ENCODE data around the gene DOK4.

DOK4 gene

DNA sequence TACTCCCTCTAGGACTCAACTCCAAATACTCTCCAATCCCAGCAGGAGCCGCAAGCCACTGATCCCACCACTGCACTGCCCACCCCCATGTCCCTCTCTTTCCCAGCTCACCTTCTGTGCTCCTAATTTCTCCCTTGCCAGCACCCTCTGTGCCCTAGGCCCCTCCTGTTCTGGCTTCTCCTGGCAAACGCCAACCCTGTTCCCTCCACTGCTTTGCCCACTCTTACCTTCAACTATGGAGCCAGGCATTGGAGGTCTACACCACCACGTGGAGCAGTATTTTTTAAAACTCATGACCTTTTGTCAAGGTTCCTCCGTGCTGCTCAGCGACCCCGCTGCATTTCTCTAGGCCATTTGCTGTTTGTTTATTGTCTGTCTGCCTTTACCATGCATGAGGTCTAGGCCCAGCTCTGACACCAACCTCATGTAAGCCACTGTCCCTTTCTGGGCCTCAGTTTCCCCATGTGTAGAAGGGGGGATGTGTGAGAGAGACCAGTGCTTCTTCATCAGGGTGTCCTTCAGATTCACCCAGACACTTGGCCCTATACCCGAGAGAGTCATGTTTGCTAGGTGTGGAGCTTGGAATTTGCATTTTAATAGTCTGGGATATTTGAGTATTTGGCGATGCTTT, 45.5 kb upstream of the DOK4 start:
- DNase-seq (ENCODE audit: extremely low read depth, low read depth), result no peak
- TF ChIP-seq, protein P1, sequence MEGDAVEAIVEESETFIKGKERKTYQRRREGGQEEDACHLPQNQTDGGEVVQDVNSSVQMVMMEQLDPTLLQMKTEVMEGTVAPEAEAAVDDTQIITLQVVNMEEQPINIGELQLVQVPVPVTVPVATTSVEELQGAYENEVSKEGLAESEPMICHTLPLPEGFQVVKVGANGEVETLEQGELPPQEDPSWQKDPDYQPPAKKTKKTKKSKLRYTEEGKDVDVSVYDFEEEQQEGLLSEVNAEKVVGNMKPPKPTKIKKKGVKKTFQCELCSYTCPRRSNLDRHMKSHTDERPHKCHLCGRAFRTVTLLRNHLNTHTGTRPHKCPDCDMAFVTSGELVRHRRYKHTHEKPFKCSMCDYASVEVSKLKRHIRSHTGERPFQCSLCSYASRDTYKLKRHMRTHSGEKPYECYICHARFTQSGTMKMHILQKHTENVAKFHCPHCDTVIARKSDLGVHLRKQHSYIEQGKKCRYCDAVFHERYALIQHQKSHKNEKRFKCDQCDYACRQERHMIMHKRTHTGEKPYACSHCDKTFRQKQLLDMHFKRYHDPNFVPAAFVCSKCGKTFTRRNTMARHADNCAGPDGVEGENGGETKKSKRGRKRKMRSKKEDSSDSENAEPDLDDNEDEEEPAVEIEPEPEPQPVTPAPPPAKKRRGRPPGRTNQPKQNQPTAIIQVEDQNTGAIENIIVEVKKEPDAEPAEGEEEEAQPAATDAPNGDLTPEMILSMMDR (IDR thresholded peaks at IDR 0.05; ENCODE audit: low read depth, low read length), result no peak

DNA sequence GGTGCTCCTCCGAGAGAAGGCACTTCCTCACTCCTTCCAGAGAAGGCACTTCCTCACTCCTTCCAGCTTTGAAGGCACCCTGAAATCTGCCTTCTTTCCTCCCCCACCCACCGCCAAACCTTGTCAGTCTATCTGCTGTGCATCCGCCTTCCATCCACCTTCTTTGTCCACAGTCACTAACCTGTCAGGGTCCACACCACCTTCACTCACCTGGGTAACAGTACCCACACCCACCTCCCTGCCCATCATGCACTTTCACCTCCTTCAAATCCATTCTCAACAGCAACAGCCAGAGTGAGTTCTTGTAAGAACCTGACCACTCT, 44.9 kb upstream of the DOK4 start:
- TF ChIP-seq, protein P1 (IDR thresholded peaks at IDR 0.05; ENCODE audit: low read depth, low read length), result no peak
- no peak for DNase-seq (ENCODE audit: extremely low read depth, low read depth)

DNA sequence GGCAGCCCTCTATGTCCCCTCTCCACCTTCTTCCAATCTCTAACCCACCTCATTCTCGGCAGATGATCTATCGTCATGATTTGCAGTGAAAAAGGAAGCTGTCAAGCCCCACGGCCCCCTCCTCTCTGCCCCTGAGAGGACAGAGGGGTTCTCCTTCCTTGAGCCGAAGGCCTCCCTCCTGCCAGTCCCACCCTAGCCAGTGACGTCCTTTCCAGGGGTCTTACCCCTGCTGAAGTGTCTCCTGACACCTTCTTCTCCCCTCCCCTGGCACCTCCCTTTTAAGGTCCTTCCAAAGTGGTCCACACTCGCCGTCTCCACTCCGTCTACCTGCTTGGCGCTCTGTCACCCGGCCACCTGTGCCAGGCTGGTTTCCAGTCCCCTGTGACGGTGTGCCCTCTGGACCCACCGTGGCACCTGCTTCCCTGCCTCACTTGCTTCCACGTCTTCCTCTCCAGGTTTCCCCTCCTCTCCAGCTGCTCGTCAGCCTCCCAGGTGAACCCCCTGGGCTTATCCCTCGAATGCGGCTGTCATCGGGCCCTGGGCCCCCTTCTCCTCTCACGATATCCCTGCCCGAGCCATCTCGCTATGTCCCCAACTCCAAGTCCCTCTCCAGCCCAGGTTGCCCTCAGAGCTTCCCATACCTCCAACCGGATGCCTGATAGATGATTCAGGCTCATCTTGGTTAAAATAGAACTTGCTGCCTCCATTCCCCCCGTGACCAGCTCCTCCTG, 44.4 kb upstream of the DOK4 start:
- TF ChIP-seq, protein P1 (IDR thresholded peaks at IDR 0.05; ENCODE audit: low read depth, low read length), result no peak
- no peak for DNase-seq (ENCODE audit: extremely low read depth, low read depth)

- DNase-seq (ENCODE audit: extremely low read depth, low read depth), result no peak
- TF ChIP-seq, protein P1 (IDR thresholded peaks at IDR 0.05; ENCODE audit: low read depth, low read length), result no peak
Measured at GRCh38 chr16:57530104-57530521, 43.8 kb upstream of the DOK4 start.

GRCh38 chr16:57529391-57530103, 43.3 kb upstream of the DOK4 start:
- no peak for DNase-seq (ENCODE audit: extremely low read depth, low read depth)
- TF ChIP-seq, protein P1 (IDR thresholded peaks at IDR 0.05; ENCODE audit: low read depth, low read length), result no peak

GRCh38 chr16:57528499-57529390, 42.5 kb upstream of the DOK4 start:
- TF ChIP-seq, protein P1 (IDR thresholded peaks at IDR 0.05; ENCODE audit: low read depth, low read length), result no peak
- DNase-seq (ENCODE audit: extremely low read depth, low read depth), result no peak

Data from AG09319 (cell line).